Right ventricle myocardium inferior (tissue), 1 donor: Measurements from ENCODE around the gene MTX1. TPM values are rescaled to one million over a fixed set of nuclear protein-coding genes. Genes with fewer than 3 reads are reported as not detected.
"Not testable (repeated sequence)": the region's sequence is repeated elsewhere in the genome, so short reads cannot be mapped to it uniquely, and the experiment has no call there.

Experiments
- ATAC-seq: fragments of 200-7000 bp; cut with Tn5 transposase; one replicate; pipeline ENCODE4 v1.9.1; 2020; ENCODE audit warnings: mild to moderate bottlenecking, moderate library complexity
- DNase-seq: peaks from one replicate; pipeline ENCODE4 v3.0.0; 2021; ENCODE audit errors: missing footprints
- intact Hi-C: fragments of 100-400 bp; cut with DNase I; formaldehyde crosslinking; loops from one replicate; pipeline ENCODE4 v1.11.0; 2022
- total RNA-seq: library from RNA; stranded (reverse); fragmentation: NEBNext Ultra II Directional; extraction: Animal tissue kit (Norgen Biotek cat#: 25700); gene quantifications from one replicate; pipeline ENCODE4 v1.2.1, GENCODE V29; 2021
- donor health status: DM: no; HTN: yes; CAD: no; lungs with severe emphysema.

The MTX1 gene
- total RNA-seq, 1 donor from 2014 or later = 16.5 TPM

DNA sequence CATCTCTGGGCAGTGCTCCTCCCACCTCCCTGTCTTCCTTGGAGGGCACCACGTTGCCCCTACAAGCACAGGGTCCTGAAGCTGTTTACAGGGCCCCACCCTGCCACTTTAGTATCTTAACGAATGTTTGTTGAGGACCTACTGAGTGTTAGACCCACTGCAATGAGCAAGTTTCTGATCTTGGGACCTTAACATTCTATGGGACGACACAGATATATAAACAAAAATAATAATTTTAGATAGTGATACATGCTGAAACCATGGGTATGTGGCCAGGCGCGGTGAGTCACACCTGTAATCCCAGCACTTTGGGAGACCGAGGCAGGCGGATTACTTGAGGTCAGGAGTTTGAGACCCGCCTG is 36.6 kb downstream of the MTX1 start:
- intact Hi-C loops = no loop called here
- no peak for ATAC-seq
- no peak for DNase-seq

DNA sequence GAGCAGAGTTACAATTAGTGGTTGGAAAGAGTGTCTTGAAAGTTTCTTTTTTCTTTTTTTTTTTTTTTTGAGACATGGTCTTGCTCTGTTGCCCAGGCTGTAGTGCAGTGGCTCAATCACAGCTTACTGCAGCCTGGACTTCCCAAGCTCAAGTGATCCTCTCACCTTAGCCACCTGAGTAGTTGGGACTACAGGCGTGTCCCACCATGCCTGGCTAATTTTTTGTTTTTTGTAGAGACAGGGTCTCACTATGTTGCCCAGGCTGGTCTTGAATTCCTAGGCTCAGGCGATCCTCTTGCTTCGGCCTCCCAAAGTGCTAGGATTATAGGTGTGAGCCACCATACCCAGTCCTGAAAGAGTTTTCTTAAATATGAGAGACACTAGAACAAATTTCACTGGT is 38.3 kb downstream of the MTX1 start:
- intact Hi-C loops, ATAC-seq, DNase-seq: not testable (repeated sequence)

DNA sequence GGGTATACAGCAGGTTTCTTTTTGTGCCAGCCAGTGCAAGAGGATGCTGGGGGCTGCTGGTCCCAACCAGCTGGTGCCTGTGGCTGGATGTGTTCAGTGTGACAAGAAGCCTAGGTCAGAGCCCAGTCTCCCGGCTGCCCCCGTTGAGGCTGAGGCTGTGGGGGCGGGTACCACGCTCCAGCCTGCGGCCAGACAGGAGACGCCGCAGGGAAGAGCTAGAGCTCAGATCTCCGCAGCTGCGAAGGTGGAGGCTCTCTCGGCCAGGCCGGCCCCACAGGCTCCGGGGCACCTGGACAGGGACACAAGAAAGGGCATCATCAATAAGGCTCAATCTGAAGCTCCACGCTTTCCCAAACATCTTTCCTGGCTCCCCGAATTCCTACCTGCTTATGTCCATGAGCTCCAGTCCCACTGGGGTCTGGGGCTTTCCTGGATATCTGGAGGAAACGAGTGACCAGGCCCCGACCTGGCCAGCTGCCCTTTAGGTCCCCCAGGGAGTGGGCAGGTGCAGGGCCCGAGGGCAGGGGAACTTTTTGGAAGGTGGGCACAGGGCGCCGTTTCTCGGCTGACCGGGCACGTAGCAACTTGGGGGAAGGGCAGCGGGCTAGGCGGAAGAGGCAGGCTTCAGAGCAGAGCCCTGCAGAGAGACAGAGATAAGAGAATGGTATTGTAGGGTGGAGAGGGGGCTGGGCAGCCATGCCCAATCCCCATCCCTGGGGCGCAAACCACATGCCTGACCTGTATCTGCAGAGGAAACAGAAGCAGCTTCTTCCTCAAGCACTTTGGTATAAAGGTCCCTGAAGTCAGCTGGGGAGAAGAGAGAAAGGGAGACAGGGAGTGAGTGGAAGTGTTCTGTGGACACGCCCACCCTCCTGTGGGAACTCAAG is 39.4 kb downstream of the MTX1 start:
- no peak for ATAC-seq
- DNase-seq = no peak
- intact Hi-C loops = no loop called here

DNA sequence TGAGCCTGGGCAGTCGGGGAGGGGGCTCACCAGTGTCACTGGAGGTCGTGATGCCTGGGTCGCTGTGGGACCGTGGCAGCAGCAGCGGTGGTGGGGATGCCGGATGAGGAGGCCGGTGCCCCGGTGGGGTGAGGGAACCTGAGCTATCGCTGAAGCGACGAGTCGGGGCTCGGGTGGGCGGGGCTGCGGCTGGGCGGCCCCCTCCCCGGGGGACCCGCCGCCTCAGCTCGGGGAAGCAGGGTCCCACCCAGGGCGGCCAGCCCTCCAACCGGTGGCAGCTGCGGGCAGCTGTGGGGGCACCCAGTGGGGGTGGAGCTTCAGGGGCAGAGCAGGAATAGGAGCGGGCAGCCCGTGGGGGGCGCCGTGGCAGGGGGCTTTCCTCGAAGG is 41.7 kb downstream of the MTX1 start:
- intact Hi-C loops = loop anchor here (1.0 to 2.0 kb wide), 3 partner anchors 58 to 343 kb away; partner anchors contain the start of gene FDPS
- DNase-seq = no peak
- no peak for ATAC-seq

DNA sequence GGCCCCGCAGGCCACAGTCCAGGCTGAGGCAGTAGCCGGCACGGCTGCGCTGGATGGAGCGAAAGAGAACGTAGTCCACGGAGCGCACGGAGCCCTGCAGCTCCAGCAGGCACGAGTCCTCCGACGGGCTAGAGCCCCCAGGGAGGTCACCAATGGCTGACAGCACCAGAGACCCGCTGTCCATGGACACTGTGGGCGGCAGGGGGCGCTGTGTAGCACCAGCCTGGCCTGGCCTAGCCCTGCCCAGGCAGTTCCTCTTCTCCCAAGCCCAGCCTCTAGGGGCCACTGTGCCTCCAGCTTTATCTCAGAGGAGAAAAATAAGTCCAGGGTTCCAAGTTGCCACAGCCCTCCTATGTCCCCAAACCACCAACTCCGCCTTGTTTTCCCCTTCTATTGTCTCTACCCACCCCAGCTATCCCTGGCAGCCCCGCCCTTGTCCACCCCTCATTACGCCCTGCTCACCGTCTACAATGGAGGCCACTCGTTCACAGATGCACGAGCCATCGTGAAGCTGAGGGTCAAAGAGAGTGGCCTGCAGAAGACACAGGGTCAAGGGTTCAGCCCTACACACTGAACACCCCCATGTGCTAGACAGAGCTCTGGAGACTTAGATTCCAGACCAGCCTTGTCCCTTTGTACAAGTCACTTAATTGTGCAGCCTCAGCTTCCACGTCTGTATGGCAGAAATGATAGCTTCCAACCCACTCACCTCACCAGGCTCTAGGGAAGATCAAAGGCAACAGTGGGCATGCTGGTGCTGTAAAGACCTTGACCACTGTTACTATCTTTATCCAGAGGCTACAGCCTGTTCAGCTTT is 42.3 kb downstream of the MTX1 start:
- DNase-seq = peak; percentile 96
- peak; percentile 85 for ATAC-seq
- intact Hi-C loops = loop anchor here (1.0 to 2.0 kb wide), 3 partner anchors 57 to 342 kb away; partner anchors contain the start of gene FDPS

DNA sequence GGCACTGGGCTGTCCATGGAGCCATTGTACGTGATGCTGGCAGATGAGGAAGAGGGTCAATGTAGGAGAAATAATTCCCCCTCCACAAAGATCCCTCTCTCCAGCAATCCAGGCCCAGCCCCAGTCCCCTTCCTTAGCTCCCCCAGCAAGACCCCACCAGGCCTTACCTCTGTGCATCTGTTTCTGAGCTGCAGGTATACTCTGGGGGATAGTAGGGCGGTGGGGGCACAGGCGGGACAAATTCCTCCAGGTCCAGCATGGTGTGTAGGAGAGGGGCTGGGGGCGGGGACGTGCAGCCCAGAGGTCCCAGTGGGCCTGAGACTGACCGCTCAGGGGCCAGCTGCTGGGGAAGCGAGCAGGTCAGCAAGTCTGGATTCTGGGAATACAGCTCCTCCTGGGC is 43.1 kb downstream of the MTX1 start:
- intact Hi-C loops = loop anchor here (2.0 kb wide), 2 partner anchors 71 to 341 kb away; no protein-coding TSS in a partner anchor
- DNase-seq (no peak), ATAC-seq (no peak)

DNA sequence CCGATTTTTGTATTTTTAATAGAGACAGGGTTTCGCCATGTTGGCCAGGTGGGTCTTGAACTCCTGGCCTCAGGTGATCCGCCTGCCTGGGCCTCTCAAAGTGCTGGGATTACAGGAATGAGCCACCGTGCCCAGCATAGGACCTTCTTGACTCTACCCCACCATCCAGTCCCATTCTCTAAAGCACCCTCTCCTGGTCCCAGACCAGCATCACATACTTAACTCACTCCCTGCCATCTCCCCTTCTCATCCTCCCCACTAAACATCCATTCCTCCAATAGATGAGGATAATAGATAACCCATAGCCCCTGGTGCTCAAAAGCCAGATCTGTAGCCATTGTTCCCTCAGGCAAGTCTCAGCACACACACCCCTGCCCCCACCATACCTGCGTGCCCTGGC is 44.7 kb downstream of the MTX1 start:
- ATAC-seq (no peak), DNase-seq (peak; percentile 50)
- intact Hi-C loops = no loop called here

DNA sequence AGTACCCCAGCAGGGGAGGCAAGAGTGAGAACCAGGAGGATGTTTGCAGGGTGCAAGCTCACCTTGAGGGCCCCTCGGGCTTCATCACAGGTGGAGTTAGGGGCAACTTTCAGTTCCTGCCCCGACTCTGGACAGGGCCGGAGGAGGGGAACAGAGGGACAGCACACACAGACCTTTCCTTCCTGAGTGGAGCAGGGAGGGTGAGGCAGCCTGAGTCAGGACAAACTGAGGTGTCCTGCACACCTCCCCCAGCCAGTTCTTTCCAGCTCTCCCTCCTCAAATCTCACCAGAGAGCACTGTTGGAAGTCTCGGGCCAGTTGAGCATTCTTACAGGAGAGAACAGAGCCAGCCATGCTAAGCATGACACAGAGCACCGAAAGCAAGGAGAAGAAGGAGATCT is 45.3 kb downstream of the MTX1 start:
- DNase-seq (no peak), ATAC-seq (no peak)
- intact Hi-C loops = no loop called here

DNA sequence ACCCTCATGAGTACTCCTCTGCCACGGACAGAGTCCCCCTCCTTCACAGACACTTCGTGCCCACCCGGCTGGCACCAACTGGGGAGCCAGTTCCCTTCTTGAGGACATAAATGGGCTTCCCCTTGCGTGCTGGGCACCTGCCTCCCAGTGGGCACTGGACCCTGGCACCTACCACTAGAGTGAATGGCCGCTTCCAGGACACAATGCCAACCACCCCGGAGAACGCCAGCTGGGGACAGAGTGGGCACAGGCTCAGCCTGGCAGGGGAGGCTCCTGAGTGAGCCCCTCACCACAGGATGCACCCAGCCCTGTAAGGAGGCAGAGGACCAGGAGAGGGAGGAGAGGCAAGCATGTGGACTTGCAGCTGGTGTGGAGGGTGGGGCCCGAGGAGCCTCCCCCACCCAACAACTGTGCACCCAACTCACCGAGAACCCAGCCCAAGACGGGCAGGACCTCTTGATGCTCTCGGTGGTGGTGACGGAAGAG is 45.8 kb downstream of the MTX1 start:
- intact Hi-C loops = no loop called here
- ATAC-seq (peak; percentile 0), DNase-seq (peak; percentile 59)

DNA sequence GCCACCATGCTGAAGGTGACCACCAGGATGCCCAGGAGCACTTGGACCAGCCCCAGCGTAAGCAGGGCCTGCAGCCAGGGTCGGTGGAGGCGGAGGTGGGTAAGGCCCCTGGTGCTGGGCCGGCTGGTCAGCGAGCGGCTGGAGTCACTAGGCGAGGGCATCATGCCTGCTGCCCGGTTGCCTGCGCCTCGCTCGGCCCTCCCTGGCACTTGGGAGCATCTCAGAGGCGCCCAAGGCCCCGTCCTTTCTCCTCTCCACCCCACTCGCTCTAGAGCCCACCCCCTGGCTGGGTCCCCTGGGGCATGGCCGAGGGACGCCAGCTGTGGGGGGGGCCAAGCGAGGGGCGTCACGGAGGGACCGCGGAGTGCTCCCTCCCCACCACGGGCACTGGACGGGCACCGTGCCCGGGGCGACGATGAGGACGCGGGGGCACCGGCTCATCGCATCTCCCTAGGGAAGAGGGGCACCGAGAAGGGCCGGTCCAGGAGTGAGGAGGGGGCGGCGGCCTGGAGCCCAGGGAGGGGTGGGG is 46.3 kb downstream of the MTX1 start:
- DNase-seq (peak; percentile 75), ATAC-seq (peak; percentile 8)
- intact Hi-C loops = no loop called here

DNA sequence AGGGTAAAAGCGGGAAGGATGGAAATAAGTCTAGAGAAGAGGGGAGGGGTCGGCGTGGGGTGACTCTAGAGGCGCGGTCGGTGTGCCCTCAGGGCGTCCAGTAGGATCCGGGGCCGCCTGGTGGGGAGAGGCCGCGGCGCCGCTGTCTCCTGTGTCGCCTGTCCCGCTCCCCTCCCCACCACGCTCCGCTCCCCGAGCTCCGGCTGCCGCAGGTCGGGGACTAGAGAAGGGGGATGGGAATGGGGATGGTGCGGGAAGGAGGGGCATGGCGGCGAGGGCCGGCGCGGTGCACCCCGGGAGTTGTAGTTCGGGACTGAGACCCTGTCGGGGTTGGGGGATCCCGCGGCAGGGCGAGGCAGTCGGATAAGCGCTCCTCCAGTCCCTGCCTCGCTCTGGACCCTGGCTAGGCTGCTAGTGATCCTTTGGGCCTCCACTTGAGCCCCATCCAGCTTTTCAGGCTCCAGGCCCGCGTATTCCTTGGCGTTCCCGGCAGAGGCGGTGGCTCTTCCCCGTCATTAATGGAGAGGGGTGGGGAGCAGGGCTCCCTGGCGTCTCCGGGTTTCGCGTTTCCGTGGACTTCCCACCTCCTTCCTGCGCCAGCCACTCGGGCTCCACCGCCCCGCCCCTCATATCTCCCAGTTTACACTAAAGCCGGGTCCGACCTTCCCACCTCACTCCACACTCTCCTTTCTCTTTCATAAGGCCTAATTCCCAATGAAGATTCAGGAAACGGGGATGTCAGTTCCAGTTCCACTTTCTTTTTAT is 46.9 kb downstream of the MTX1 start, which contains the start of gene ENTREP3:
Gene ENTREP3, minus strand, starts transcription at position 241 of the 765 bp plus-strand sequence. CDS start 606 bp downstream, outside the sequence.
- DNase-seq (peak; percentile 95), ATAC-seq (peak; percentile 89)
- intact Hi-C loops = no loop called here

DNA sequence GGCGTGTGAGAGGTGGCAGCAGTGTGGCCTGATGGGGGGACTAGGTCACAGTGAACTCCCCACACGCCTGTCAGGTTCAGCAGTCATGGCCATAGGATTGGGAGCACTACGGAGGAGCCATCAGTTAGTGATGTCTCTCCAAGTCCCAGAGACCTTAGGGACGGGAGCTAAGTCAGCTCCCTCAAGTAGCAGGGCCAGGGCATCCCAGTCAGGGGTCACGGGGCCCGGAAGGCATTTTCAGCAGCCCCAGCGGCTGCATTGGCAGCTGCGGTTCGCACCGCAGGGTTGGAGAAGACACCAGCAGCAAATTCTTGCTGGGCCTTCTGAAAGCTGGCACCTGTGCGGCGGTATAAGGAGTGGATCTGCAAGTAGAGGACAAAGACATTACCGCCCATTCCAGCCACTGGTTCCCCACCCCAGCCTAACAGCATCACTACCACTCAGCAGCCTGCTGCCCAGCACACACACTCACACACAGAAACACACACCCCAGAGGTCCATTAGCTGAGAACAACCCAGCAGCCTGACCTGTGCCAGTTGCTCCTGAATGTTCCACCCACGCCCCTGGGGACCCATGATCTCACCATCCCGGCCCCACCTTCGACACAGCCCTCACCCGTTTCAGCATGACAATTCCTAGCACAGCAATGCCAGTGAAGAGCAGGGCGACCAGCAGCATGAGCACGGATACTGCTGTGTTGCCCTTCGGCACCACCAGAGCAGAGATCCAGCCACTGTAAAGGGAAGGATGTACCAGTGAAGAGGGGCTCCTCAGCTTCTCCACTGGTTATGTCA is 47.8 kb downstream of the MTX1 start:
- intact Hi-C loops = no loop called here
- DNase-seq (peak; percentile 53), ATAC-seq (no peak)

DNA sequence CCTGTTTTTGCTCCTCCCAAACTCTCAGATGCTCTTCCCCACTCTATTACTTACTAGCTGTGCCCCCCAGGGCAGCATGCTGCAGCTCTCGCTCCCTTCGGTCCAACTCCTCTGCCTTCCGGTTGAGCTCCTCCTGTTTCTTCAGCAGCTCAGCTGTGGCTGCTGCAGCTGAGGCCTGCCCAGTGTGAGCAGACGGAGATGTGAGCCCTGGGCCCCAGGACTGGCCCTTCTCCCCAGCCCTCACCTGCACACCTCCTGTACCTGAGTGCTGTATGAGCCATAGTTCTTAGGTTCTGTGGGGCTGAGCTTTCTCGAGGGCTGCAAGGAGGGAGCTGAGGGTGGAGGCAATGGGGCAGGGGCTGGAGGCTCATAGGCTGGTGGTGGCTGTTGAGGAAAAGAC is 51.8 kb downstream of the MTX1 start:
- no peak for DNase-seq
- intact Hi-C loops = no loop called here
- no peak for ATAC-seq

DNA sequence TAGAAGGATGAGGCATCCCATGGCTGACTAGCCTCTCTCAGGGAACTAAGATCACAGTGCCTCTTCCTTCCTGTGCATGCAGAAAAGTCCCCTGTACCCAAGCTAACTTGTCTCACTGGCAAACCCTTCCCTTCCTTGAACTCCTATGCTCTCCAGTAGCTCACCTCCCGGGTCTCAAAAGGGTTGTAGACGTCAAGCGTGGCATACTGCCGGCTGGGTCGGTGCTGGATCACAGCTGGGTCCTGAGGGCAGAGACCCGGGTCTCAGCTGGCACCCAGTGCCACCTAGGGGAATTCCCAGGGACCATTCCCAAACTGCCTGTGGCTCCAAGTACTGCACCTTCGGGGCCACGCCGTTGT is 53.0 kb downstream of the MTX1 start:
- ATAC-seq = no peak
- intact Hi-C loops = no loop called here
- DNase-seq = no peak

DNA sequence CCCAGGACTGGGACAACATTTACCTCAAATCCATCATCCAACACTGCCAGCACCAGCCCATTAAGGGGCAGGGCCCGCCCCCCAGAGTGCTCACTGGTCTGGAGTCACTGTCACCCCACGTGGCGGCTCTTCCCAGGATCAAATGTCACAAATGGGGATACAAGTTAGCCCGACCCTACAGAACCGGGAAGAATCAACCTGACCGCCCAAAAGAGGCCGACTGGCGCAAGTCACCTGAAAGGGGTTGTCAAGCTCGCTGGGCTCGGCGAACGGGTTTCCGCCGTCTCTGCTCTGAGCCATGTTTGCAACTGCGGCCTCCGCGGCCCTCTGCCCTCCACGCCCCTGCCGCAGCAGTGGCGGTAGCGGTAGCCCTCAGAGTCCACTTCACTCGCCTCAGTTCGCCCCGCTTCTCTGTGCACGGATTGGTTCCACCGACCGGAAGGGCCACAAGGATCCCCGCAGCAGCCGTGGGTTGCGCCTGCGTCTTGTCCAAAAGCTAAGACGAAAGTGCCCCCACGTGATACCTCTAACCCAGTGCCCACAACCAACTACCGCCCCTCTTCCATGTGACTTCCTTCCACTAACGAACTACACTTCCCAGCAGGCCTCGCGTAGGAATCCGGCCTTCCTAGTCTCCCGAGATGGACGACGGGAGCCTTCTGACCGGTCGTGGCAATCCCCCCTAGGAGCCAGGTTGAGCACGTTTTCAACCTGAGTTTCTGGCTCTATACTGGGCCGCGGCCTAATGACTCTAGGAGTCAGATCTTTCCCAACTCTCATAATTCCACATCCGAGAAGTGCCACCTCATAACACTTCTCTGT is 53.6 kb downstream of the MTX1 start, which contains the start of gene SCAMP3:
Gene SCAMP3, minus strand, starts transcription at position 509 of the 822 bp plus-strand sequence. Its CDS starts 209 bp downstream, at position 300.
- intact Hi-C loops = loop anchor here (1.0 kb wide), 1 partner anchor 11 kb away; the partner anchor contains the start of gene CLK2
- ATAC-seq = peak; percentile 98

DNA sequence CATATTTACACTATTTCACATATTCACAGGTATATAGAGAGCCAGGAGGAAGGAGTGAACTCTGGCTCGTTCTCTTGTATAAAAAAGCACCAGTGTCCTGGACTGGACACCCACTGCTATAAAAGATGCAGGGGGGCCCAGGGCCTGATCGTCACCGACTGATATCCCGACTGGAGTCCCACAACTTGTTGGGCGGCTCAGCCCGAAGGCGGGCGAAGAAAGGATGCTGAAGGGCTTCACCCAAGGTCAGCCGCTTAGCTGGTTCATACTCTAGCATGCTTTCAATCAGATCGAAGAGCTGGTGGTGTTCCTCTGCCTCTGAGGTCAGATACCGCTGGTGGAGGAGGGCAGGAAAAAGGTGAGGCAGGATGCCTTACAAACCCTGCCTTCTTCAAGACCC is 54.6 kb downstream of the MTX1 start:
- ATAC-seq (no peak), DNase-seq (no peak)
- intact Hi-C loops = no loop called here

More for the DNA sequence above, 53.6 kb downstream of the MTX1 start, which contains the start of gene SCAMP3:
- DNase-seq = peak; percentile 96
